NCI-H1694 treated with DMSO at 0.1 percent for 48 hours (cell line): ENCODE measurements around the gene PLEKHD1.
A peak's percentile ranks its signal among the peaks of the same experiment; 100 is the strongest.
"Not testable (repeated sequence)": the region's sequence is repeated elsewhere in the genome, so short reads cannot be mapped to it uniquely, and the experiment has no call there.

Experiments
- DNase-seq: peaks from one replicate; lab custom pipeline; 2025; lab: John Stamatoyannopoulos, UW

The PLEKHD1 gene

GRCh38 chr14:69481815-69482568 lies 2.5 kb upstream of the PLEKHD1 start:
- no peak for DNase-seq

GRCh38 chr14:69483765-69484443 lies 624 bp upstream of the PLEKHD1 start:
- no peak for DNase-seq

- no peak for DNase-seq
Measured at GRCh38 chr14:69485315-69485660, 760 bp downstream of the PLEKHD1 start.

GRCh38 chr14:69485701-69486100 lies 1.2 kb downstream of the PLEKHD1 start:
- DNase-seq, result no peak

GRCh38 chr14:69487226-69487625 lies 2.7 kb downstream of the PLEKHD1 start:
- no peak for DNase-seq

GRCh38 chr14:69487771-69488170 lies 3.2 kb downstream of the PLEKHD1 start:
- no peak for DNase-seq

GRCh38 chr14:69489495-69489894 lies 5.0 kb downstream of the PLEKHD1 start:
- DNase-seq, result no peak

- DNase-seq, result no peak
Measured at GRCh38 chr14:69490219-69490918, 5.8 kb downstream of the PLEKHD1 start.

- no peak for DNase-seq
Measured at GRCh38 chr14:69491193-69491592, 6.7 kb downstream of the PLEKHD1 start.

GRCh38 chr14:69493038-69493437 lies 8.5 kb downstream of the PLEKHD1 start:
- DNase-seq, result no peak

GRCh38 chr14:69493791-69494190 lies 9.3 kb downstream of the PLEKHD1 start:
- DNase-seq, result no peak

GRCh38 chr14:69495341-69495921 lies 10.9 kb downstream of the PLEKHD1 start:
- no peak for DNase-seq

GRCh38 chr14:69497866-69498265 lies 13.3 kb downstream of the PLEKHD1 start:
- DNase-seq, result not testable (repeated sequence)

GRCh38 chr14:69498286-69498685 lies 13.8 kb downstream of the PLEKHD1 start:
- DNase-seq, result not testable (repeated sequence)

GRCh38 chr14:69499436-69499835 lies 14.9 kb downstream of the PLEKHD1 start:
- DNase-seq, result no peak

- DNase-seq, result no peak
Measured at GRCh38 chr14:69500096-69500495, 15.6 kb downstream of the PLEKHD1 start.

GRCh38 chr14:69500736-69501135 lies 16.2 kb downstream of the PLEKHD1 start:
- no peak for DNase-seq

- DNase-seq, result peak; percentile 94
Measured at GRCh38 chr14:69501423-69501838, 16.9 kb downstream of the PLEKHD1 start.

- DNase-seq, result no peak
Measured at GRCh38 chr14:69504775-69505174, 20.2 kb downstream of the PLEKHD1 start.

GRCh38 chr14:69505338-69506240 lies 21.1 kb downstream of the PLEKHD1 start:
- no peak for DNase-seq

- DNase-seq, result no peak
Measured at GRCh38 chr14:69506241-69506595, 21.7 kb downstream of the PLEKHD1 start.
